HTR-8/SVneo (cell line): ENCODE measurements around the gene LY6G6C.

ENCODE experiments used
- DNase-seq: peaks from one replicate; pipeline ENCODE4 v3.0.0; 2011; ENCODE audit warnings: low spot score, mixed read lengths; ENCODE audit not compliant: insufficient read length
- FAIRE-seq: peaks from 2 replicates; lab custom pipeline; 2011; peaks lifted over from hg19 to GRCh38; lab: Jason Lieb, UNC

The LY6G6C gene

GRCh38 chr6:31744422-31744821 is 22.9 kb upstream of the LY6G6C start:
- FAIRE-seq: no peak
- no peak for DNase-seq

- FAIRE-seq (no peak), DNase-seq (no peak)
Measured at GRCh38 chr6:31742894-31743293, 21.3 kb upstream of the LY6G6C start.

- DNase-seq (no peak), FAIRE-seq (no peak)
Measured at GRCh38 chr6:31741815-31742214, 20.3 kb upstream of the LY6G6C start.

DNA sequence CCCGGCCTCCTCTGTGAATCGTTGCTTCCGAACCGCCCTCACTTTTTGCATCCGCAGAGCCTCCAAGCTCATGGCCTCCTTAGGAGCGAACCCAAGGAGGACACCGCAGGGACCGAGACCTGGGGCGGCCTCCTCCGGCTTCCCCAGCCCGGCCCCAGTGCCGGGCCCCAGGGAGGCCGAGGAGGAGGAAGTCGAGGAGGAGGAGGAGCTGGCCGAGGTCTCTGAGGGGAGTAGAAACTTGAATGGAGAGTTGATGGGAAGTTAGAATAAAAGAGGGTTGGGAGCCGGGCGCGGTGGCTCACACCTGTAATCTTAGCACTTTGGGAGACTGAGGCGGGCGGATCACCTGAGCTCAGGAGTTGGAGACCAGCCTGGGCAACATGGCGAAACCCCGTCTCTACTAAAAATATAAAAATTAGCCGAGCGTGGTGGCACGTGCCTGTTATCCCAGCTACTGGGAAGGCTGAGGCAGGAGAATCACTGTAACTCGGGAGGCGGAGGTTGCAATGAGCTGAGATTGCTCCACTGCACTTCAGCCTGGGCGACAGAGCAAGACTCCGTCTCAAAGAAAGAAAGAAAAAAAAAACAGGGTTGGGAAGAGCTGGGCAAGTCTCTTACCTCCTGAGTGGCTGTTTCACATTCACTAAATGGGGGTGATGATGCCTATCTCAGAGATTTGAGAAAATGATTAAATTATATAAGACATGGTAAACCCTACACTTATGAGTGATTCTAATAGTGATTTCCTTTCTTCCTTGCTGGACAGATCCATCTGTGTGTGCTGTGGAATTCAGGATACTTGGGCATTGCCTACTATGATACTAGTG is 19.1 kb upstream of the LY6G6C start:
- FAIRE-seq: no peak
- no peak for DNase-seq

DNA sequence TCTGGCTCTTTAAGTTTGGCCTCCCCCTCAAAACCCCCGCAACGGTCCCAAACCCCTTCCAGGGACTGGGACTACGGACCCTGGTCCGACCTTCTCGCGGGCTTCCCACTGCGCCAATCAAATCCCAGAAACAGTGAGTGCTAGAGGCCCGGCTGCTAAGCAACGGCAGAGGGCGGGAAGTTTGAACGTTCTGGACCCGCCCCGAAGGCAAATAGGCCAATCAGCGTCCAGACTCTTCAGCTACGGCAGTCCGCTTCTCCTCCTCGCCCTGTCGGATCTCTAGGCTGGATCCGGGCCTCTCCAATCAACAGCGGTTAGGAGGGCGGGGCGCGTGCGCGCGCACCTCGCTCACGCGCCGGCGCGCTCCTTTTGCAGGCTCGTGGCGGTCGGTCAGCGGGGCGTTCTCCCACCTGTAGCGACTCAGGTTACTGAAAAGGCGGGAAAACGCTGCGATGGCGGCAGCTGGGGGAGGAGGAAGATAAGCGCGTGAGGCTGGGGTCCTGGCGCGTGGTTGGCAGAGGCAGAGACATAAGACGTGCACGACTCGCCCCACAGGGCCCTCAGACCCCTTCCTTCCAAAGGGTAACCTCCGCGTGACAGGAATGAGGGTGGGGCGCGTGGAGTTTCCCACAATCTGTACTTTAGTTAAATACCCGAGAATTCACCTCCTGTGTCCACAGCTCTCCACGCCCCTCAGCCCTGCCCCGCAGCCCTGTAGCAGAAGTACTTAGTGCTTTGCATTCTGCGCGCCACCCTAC is 18.3 kb upstream of the LY6G6C start, which contains the start of gene MSH5:
Gene MSH5, plus strand, starts transcription at position 367 of the 758 bp plus-strand sequence. CDS start 462 bp downstream, outside the sequence.
- DNase-seq: peak; percentile 98
- FAIRE-seq: peak; percentile 91

DNA sequence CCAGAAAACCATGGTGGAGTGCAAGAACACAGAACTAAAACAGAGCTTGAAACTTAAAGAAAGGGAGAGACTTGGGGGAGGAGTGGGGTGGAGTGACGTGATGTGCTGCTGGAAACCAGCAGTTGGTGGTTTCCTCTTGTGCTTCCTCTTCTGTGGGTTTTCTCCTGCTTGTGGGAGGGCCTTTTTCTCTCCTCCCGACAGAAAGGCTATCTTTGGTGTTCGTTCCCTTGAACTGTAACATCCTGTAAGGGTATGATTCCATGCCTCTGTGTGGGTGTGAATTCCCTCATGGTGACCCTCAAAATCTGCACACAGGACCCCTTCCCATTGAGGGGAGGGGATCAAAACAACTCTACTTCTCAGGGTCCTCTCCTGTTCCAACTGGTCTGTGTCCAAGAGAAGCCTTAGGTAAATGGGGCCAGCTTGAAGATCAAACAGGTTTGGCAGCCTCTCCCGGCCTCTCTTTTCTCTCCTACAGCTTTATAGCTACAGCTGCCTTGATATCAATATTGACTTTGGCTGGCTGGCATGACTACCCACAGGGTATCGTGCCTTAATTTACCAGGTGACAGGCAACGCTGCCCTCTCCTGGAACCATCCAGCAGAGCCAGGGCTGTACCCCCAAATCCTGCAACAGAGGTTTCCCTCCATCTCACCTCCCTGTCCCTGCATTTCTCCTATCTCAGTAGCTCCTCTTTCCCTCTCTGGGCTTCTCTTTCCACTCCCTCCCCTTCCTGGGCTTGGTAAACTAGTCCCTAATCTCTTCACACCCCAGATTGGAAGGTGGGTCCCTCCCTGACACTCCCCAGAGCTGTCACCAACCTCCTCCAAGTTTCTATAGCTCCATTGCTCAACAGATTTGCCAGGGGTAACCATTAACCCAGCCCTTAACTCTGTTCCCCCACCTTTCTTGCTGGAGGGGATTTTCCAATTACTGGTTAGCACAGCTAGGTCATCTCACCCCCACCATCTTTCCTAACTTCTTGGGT is 16.7 kb upstream of the LY6G6C start:
- DNase-seq (peak; percentile 55), FAIRE-seq (no peak)

GRCh38 chr6:31737315-31737990 is 15.9 kb upstream of the LY6G6C start:
- DNase-seq (no peak), FAIRE-seq (no peak)

DNA sequence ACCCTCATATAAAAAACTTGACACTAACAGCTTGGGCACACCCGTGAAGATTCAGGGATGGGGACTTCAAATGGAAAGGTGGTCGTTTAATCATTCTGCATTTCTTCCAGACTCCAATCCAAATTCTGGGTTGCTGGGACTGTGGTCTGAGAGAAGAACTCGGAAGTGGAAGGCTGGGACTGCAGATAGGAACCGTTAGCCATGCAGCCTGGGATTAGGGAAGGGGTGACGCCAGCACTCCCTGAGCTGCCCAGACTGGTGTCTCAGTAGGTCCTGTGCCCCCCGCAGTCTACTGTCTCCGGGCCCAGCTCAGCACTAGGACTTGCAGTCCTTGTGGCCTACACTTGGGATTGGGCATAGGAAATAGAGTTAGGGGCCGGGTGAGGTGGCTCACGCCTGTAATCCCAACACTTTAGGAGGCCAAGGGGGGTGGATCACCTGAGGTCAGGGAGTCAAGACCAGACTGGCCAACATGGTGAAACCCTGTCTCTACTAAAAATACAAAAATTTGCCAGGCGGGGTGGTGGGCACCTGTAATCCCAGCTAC is 15.3 kb upstream of the LY6G6C start:
- FAIRE-seq: no peak
- DNase-seq: no peak

GRCh38 chr6:31736021-31736767 is 14.6 kb upstream of the LY6G6C start, which contains the start of gene CLIC1:
Gene CLIC1, minus strand, starts transcription at chr6:31736530. Its CDS starts 230 bp downstream, at chr6:31736300.
- FAIRE-seq (peak; percentile 46), DNase-seq (peak; percentile 89)

GRCh38 chr6:31734821-31735406 is 13.4 kb upstream of the LY6G6C start:
- peak; percentile 89 for FAIRE-seq
- DNase-seq: peak; percentile 84

DNA sequence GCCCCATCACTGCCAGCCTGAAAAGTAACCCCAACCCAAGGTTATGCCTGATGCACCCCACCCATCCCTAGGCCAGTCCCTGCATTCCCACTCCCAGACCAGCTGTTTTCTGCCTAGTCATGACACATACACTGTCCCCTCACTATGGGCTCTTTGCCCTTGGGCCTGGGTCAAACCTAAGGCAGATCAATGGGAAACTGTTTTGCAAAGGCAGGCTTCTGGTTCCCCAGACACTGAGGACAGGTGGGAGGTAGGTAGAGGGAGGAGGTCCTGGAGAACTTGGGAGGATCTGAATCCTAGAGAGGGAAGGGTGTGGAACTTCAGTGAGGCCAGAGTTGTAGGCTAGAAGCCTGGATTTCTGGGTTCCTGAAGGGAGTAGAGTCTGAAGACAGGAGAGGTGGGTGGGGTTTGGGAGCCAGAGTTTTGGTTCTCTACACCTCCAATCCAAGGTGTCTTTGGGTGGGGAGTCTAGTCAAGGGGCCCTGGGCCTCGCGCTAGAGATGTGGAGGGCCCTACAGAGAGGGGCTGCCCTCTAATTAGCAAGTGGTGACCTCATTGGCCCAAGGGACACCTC is 12.8 kb upstream of the LY6G6C start:
- DNase-seq (no peak), FAIRE-seq (no peak)

- no peak for DNase-seq
- FAIRE-seq: no peak
Measured at GRCh38 chr6:31733734-31734133, 12.2 kb upstream of the LY6G6C start.

- DNase-seq (no peak), FAIRE-seq (no peak)
Measured at GRCh38 chr6:31732029-31732428, 10.5 kb upstream of the LY6G6C start.

DNA sequence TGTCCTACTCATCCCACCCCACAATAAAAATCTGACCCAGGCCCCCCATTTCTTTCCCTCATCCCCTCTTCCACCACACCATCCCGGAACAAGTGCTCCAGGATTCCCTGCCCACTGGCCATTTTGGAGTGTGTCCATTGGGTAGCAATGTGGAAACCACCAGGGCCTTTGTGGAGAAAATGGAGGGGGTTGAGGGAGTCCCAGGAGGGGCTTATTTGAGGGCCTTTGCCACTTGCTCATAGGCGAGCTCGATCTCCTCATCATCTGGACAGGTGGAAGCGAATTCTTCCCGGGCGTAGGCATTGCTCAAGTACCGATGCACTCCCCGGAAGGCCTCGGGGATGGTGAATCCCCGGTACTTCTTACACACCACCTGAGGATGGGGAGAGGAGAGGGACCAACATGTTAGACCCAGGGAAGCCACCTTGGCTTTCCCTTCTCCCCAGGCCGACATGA is 9.1 kb upstream of the LY6G6C start:
- FAIRE-seq: no peak
- DNase-seq: no peak

DNA sequence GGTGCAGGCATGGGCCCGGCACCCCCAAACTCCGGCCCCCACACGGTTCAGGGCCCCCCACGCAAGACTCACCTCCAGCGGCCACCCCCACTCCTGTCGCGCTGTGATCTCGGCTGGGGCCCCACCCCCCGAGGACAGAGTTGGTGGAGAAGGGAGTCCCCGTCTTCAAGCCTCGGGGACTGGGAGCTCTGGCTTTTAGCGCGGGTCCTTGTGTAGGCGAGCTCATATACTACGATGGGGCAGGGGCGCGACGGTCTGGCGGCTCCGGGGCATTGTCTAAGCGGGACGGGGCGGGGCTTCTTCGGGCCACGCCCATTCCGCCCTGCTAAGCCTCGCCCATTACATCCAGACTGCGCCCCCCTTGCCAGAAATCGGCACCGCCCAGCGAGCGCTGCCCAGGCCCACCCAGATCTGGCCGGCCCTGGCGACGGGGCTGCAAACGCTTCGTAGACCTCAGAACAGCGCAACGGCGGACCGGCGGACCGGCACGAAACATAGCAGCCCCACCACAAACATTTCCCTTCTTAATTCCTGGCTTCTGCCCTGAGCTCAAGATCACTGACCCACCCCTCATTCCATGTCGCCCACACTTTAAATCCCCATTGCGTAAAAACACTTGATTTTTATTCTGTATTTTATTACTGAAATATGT is 8.6 kb upstream of the LY6G6C start:
- FAIRE-seq (peak; percentile 88), DNase-seq (peak; percentile 85)

GRCh38 chr6:31729515-31729978 is 8.0 kb upstream of the LY6G6C start:
- FAIRE-seq: no peak
- peak; percentile 87 for DNase-seq
